K562 (cell line): ENCODE results near the gene SPATA20. TPM values are rescaled to one million over a fixed set of nuclear protein-coding genes. Genes with fewer than 3 reads are reported as not detected.
A peak's percentile ranks its signal among the peaks of the same experiment; 100 is the strongest.

Source experiments
- ATAC-seq: fragments of 200-7000 bp; cut with Tn5 transposase; 3 replicates; pipeline ENCODE4 v1.9.1; 2020; ENCODE audit warnings: moderate library complexity
- BruUV-seq: library from RNA; stranded (reverse); fragments of 400-500 nt; replicated peaks from 2 replicates; lab custom pipeline; 2021; lab: Mats Ljungman, UMichigan
- CTCF ChIA-PET: fragments of 300-600 bp; formaldehyde crosslinking; extraction: SDS; loops from one replicate; lab custom pipeline; 2021; ENCODE audit warnings: low intra/inter-chr PET ratio; lab: Yijun Ruan, JAX
- POLR2A ChIA-PET: fragments of 300-600, 350-650 bp; sonication (Branson Sonifier 250); formaldehyde crosslinking; extraction: SDS; loops from one replicate; lab custom pipeline; 2021; ENCODE audit warnings: antibody characterized with exemption, inconsistent platforms; lab: Yijun Ruan, JAX
- DNase-seq, 4 experiments: peaks; one replicate each; pipeline versions ENCODE4 v3.0.0 to v3.0.0-alpha.2; 2011 to 2018; ENCODE audit warnings: low spot score in 3 of 4, mixed read lengths in 3 of 4; ENCODE audit errors: extremely low read depth in 1 of 4
- FAIRE-seq: peaks from 2 replicates; lab custom pipeline; 2011; peaks lifted over from hg19 to GRCh38; lab: Jason Lieb, UNC
- H2AFZ ChIP-seq: 2 replicates; pipeline ENCODE4 v1.6.0; 2011; ENCODE audit warnings: low read depth, low read length, control low read depth, inconsistent platforms
- H3K27ac ChIP-seq: fragments of 200-600 bp; 3 replicates; pipeline ENCODE4 v1.8.0; 2011; ENCODE audit warnings: low read depth, mild to moderate bottlenecking, control low read depth, inconsistent platforms, low read length, moderate library complexity, mixed read lengths; ENCODE audit errors: extremely low read depth
- H3K27me3 ChIP-seq, 2 experiments: fragments of 300-600 bp in 1 of 2; 2 replicates in 1 of 2; 3 replicates in 1 of 2; pipeline versions ENCODE4 v1.6.0 to v1.8.0; 2011; ENCODE audit warnings: inconsistent platforms in 2 of 2, low read length in 2 of 2, mild to moderate bottlenecking in 1 of 2, mixed read lengths in 1 of 2, moderate library complexity in 1 of 2; ENCODE audit not compliant: control insufficient read depth in 2 of 2, insufficient read depth in 2 of 2
- H3K36me3 ChIP-seq: fragments of 300-600 bp; 3 replicates; pipeline ENCODE4 v1.8.0; 2011; ENCODE audit warnings: mild to moderate bottlenecking, low read length, inconsistent platforms; ENCODE audit not compliant: control insufficient read depth, insufficient read depth
- H3K4me1 ChIP-seq, 2 experiments: fragments of 200-600 bp in 1 of 2; replicated peaks in 1 of 2; 2 replicates in 1 of 2; 3 replicates in 1 of 2; pipeline versions ENCODE4 v1.5.1 to v1.8.0; 2011; ENCODE audit warnings: inconsistent platforms in 2 of 2, low read length in 2 of 2, mild to moderate bottlenecking in 1 of 2, mixed read lengths in 1 of 2, moderate library complexity in 1 of 2; ENCODE audit not compliant: control insufficient read depth in 2 of 2, insufficient read depth in 2 of 2
- H3K4me2 ChIP-seq: 2 replicates; pipeline ENCODE4 v1.6.1; 2011; ENCODE audit warnings: low read length, control low read depth, inconsistent platforms, mixed read lengths; ENCODE audit not compliant: insufficient read depth
- H3K4me3 ChIP-seq: fragments of 200-600 bp; sonication (generic), shearing (Covaris generic); 2 replicates; pipeline ENCODE4 v1.5.1; 2016; ENCODE audit warnings: control low read depth, inconsistent platforms
- H3K79me2 ChIP-seq: fragments of 200-600 bp; 3 replicates; pipeline ENCODE4 v1.8.0; 2011; ENCODE audit warnings: low read length, inconsistent platforms; ENCODE audit not compliant: control insufficient read depth, insufficient read depth
- H3K9ac ChIP-seq, 2 experiments: 2 replicates each; pipeline versions ENCODE4 v1.6.0 to v1.6.1; 2011; ENCODE audit warnings: low read depth in 2 of 2, low read length in 2 of 2, control low read depth in 1 of 2, inconsistent platforms in 1 of 2, mild to moderate bottlenecking in 1 of 2, mixed read lengths in 1 of 2; ENCODE audit not compliant: insufficient read depth in 1 of 2
- H3K9me1 ChIP-seq: one replicate; pipeline ENCODE4 v1.6.0; 2011; ENCODE audit warnings: inconsistent platforms, mild to moderate bottlenecking, low read length, moderate library complexity; ENCODE audit not compliant: control insufficient read depth, insufficient read depth
- H3K9me3 ChIP-seq: replicated peaks from 2 replicates; pipeline ENCODE4 v1.5.1; 2011; ENCODE audit warnings: low read depth, low read length, inconsistent platforms; ENCODE audit not compliant: control insufficient read depth, insufficient read depth
- H4K20me1 ChIP-seq: replicated peaks from 2 replicates; pipeline ENCODE4 v1.6.1; 2011; ENCODE audit warnings: low read length, inconsistent platforms, mixed read lengths; ENCODE audit not compliant: control insufficient read depth, insufficient read depth
- CCAR2 ChIP-seq: fragments of 200-400 bp; formaldehyde crosslinking; IDR thresholded peaks from 2 replicates; pipeline ENCODE4 v1.6.1; 2017; ENCODE audit warnings: mild to moderate bottlenecking, low read depth, low read length
- CREM ChIP-seq: IDR thresholded peaks from 2 replicates; pipeline ENCODE4 v1.6.1; 2014; ENCODE audit warnings: antibody characterized with exemption, low read depth
- E2F6 ChIP-seq, 2 experiments: IDR thresholded peaks; 2 replicates each; pipeline ENCODE4 v1.6.1; 2011; ENCODE audit warnings: borderline replicate concordance in 1 of 2, control low read depth in 1 of 2, low read depth in 1 of 2, low read length in 1 of 2, mild to moderate bottlenecking in 1 of 2, mixed read lengths in 1 of 2, moderate library complexity in 1 of 2; ENCODE audit not compliant: insufficient read depth in 1 of 2, insufficient read length in 1 of 2, poor library complexity in 1 of 2, severe bottlenecking in 1 of 2; ENCODE audit errors: extremely low read depth in 1 of 2
- FOXK1 ChIP-seq: sonication (generic); formaldehyde crosslinking; IDR thresholded peaks from 2 replicates; pipeline ENCODE4 v1.8.0; 2022; ENCODE audit warnings: missing genetic modification reagents, mild to moderate bottlenecking, borderline replicate concordance
- RBM22 ChIP-seq: fragments of 200-400 bp; formaldehyde crosslinking; IDR thresholded peaks from 2 replicates; pipeline ENCODE4 v1.6.1; 2018; ENCODE audit warnings: low read length, low read depth; ENCODE audit not compliant: poor library complexity, severe bottlenecking
- RBM25 ChIP-seq: fragments of 200-400 bp; formaldehyde crosslinking; IDR thresholded peaks from 2 replicates; pipeline ENCODE4 v1.6.1; 2018; ENCODE audit warnings: low read length, low read depth, moderate library complexity; ENCODE audit not compliant: severe bottlenecking
- VEZF1 ChIP-seq: fragments of 200-800 bp; sonication (Bioruptor generic); IDR thresholded peaks from 2 replicates; pipeline ENCODE4 v1.6.1; 2017; ENCODE audit warnings: missing genetic modification characterization, missing compliant biosample characterization
- ZBTB12 ChIP-seq: fragments of 250-450 bp; sonication (Bioruptor Pico); IDR thresholded peaks from 2 replicates; pipeline ENCODE4 v1.4.0; 2020
- ZNF121 ChIP-seq: sonication (generic); formaldehyde crosslinking; conservative IDR thresholded peaks from 2 replicates; pipeline ENCODE4 v1.8.0; 2022; ENCODE audit warnings: missing genetic modification reagents
- WGBS: fragments of 100-300 bp; shearing (Covaris generic); methylation state at CpG from one replicate; pipeline ENCODE4 v1.1.6; 2016; ENCODE audit warnings: low coverage, mixed read lengths; ENCODE audit not compliant: insufficient coverage; ENCODE audit errors: missing lambda C conversion rate; 5-methylcytosine and 5-hydroxymethylcytosine counted together
- in situ Hi-C: fragments of 300-500 bp; cut with MboI; formaldehyde crosslinking; loops from 4 replicates; pipeline ENCODE4 v1.15.0; 2018; ENCODE audit warnings: inconsistent platforms, mixed read lengths
- intact Hi-C: fragments of 100-400 bp; cut with micrococcal nuclease; formaldehyde crosslinking; loops from 2 replicates; pipeline ENCODE4 v1.14.2; 2022
- polyA plus RNA-seq, 8 experiments: library from polyadenylated mRNA; depleted of rRNA in 4 of 8; stranded (reverse) in 5 of 8; unstranded in 3 of 8; fragments of >200 nt; fragmentation: Nextera tagmentation in 2 of 8; fragmentation: Illumina TruSeq in 1 of 8; extraction: Ambion mirVana in 2 of 8; extraction: Trizol in 1 of 8; gene quantifications; 2 replicates each; pipeline versions ENCODE4 v1.2.1 to v1.2.3, GENCODE V29; 2011 to 2014; ENCODE audit warnings: inconsistent platforms in 1 of 8, missing spikeins in 1 of 8
- total RNA-seq, 7 experiments: library from RNA; depleted of rRNA in 6 of 7; stranded (reverse); fragments of >200 nt in 6 of 7; fragmentation: Illumina TruSeq in 2 of 7; extraction: Trizol in 2 of 7; gene quantifications; 2 replicates each; pipeline versions ENCODE4 v1.2.1 to v1.2.3, GENCODE V29; 2011 to 2021; ENCODE audit warnings: low replicate concordance in 1 of 7

Gene SPATA20
- total and polyA plus RNA-seq, 9 of the 15 experiments (the other 6 are each of a cell fraction or from before 2014, with no cell fraction given) = 0.08 to 4.0 (median 1.5) TPM

- Histone ChIP-seq H3K9me3 (no peaks in the 10 kb centered on the region), H3K27ac (no peak overlapping the region), H3K79me2 (no peaks in the 10 kb centered on the region), H3K27me3 (peaks cover 27 to 61% of the 10 kb centered on the region in 2 experiments), H3K4me1 (peaks cover 0 to 9% of the 10 kb centered on the region in 2 experiments; a peak in 1 of 5 replicates), H3K4me3 (no peak overlapping the region), H3K4me2 (no peak overlapping the region), H2AFZ (no peak overlapping the region), H3K9me1 (no peaks in the 10 kb centered on the region), H3K36me3 (no peaks in the 10 kb centered on the region), H3K9ac (peak overlapping the region in 1 of 2 experiments; percentile 15; a peak in 1 of 4 replicates), H4K20me1 (0 out of 2 replicates have a peak, but pooled peaks cover under 1% of the 10 kb centered on the region)
- in situ Hi-C loops = no loop called here
- FAIRE-seq (no peak), ATAC-seq (no peak), DNase-seq (no peak)
- ChIA-PET CTCF (no interaction called here), POLR2A (interaction anchor here (0.6 to 1.5 kb wide), 3 partner anchors 10 to 493 kb away, joined by 3 to 4 read pairs (median 3); no protein-coding TSS in a partner anchor)
- 22% methylated on average over 7 of the region's 7 CpGs for WGBS
- BruUV-seq = no TSS peak
- TF ChIP-seq CCAR2 (no peak), RBM25 (peak; percentile 4), FOXK1 (no peak)
- intact Hi-C loops = no loop called here
Measured at GRCh38 chr17:50506298-50506697, 40.7 kb upstream of the SPATA20 start.

- ATAC-seq = no peak
- Histone ChIP-seq H3K9ac (no peak within 1 kb of the TSS), H3K27me3 (peaks cover 29 to 68% of the 10 kb centered on the region in 2 experiments), H3K9me1 (no peaks in the 10 kb centered on the region), H3K9me3 (no peaks in the 10 kb centered on the region), H3K4me3 (no peak within 1 kb of the TSS), H4K20me1 (no peaks in the 10 kb centered on the region), H3K27ac (no peak within 1 kb of the TSS), H3K4me2 (no peak within 1 kb of the TSS), H3K4me1 (peaks cover 0 to 9% of the 10 kb centered on the region in 2 experiments; a peak in 1 of 5 replicates), H2AFZ (0 out of 2 replicates have a peak within 1 kb of the TSS, but pooled peaks have one; percentile 19), H3K36me3 (no peaks in the 10 kb centered on the region), H3K79me2 (no peaks in the 10 kb centered on the region)
- in situ Hi-C loops = no loop called here
- ChIA-PET CTCF (no interaction called here), POLR2A (interaction anchor here (0.8 kb wide), 1 partner anchor 361 kb away, joined by 3 read pairs; no protein-coding TSS in a partner anchor)
- DNase-seq = peak in 2 of 4 experiments; percentile 30 to 35
- FAIRE-seq = no peak
- WGBS = 51% methylated on average over 36 of the region's 66 CpGs
- intact Hi-C loops = no loop called here
- no TSS peak for BruUV-seq
- TF ChIP-seq CREM (peak; percentile 32; the same call in 1 of the 2 replicates), E2F6 (IDR thresholded peaks at IDR 0.05; ENCODE audit: borderline replicate concordance in 1 of 2, extremely low read depth in 1 of 2, insufficient read depth in 1 of 2, insufficient read length in 1 of 2, low read depth in 1 of 2, low read length in 1 of 2, poor library complexity in 1 of 2, severe bottlenecking in 1 of 2) (peak in 1 of 2 experiments; percentile 32), ZNF121 (CRISPR knock-in tag) (no peak), VEZF1 (0 out of 2 replicates have a peak, but pooled peaks have one; percentile 12), ZBTB12 (CRISPR knock-in tag) (0 out of 2 replicates have a peak, but pooled peaks have one; percentile 20), RBM22 (no peak)
Measured at GRCh38 chr17:50507871-50508572, 39.0 kb upstream of the SPATA20 start, which contains the start of gene MYCBPAP. TSS of gene MYCBPAP (plus strand) at chr17:50508439. CDS start at chr17:50508675, 236 bp downstream.
